GM20000 (cell line): ENCODE results near the gene LGALS7.
"Not testable (repeated sequence)": the region's sequence is repeated elsewhere in the genome, so short reads cannot be mapped to it uniquely, and the experiment has no call there.

Experiments
- DNase-seq: peaks from one replicate; pipeline ENCODE4 v3.0.0; 2012; ENCODE audit warnings: low spot score
- CTCF ChIP-seq: IDR thresholded peaks from 2 replicates; pipeline ENCODE4 v1.5.1; 2012; ENCODE audit warnings: mild to moderate bottlenecking, control low read depth; ENCODE audit errors: extremely low read depth, missing control alignments

LGALS7 gene

DNA sequence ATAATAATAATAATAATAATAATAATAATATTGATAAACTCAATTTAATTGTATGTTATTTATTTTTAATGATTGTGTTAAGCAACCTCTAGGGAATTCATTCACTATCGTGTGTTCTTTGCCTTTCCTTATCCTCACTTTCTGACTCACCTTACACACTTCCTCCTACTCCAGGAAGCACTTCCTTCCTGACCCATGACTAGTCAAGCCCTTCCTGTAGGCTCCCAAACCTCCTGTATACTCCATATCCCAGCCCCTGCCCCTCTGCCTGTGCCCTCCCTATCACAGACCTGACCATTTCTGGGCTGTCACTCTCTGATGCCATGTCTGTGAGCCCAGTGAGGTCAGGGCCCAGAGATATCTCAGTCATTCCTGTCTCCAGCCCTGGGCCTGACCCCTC is 31.9 kb upstream of the LGALS7 start:
- TF ChIP-seq CTCF, result no peak

GRCh38 chr19:38803543-38803942 is 30.2 kb upstream of the LGALS7 start:
- no peak for DNase-seq
- TF ChIP-seq CTCF, result no peak

More for the DNA sequence above, 31.9 kb upstream of the LGALS7 start:
- DNase-seq, result no peak

DNA sequence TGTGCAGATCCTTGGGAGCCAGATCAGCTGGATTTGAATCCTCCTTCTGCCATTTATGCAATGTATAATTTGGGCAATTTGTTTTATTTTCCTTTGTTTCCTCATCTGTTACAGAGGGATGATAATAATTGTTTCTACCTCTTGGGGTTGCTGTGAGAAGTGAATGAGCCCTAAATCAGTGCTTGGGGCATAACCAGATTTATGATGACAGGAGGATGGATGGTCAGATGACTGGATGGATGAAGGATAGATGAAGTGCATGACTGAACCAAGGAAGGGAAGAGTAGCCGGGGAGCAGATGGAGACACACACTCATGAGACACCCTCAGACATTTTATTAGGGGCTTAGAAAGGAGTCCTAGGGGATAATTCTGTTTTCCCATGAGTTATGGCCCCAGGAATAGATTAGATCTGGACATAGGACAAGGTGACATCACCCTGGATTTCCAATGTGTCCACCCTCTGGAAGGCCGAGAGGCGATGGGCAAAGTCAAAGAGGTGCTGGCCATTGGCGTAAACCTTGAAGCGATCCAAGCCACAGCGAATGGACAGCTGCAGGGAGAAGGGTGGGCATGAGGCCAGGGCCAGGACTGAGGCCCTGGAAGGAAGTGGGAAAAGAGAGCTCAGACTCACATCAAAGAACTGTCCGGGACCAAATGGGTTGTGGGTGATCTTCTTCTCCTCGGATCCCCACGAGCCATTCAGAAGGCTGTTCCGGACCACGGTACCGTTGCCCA is 28.2 kb upstream of the LGALS7 start:
- no peak for DNase-seq

DNA sequence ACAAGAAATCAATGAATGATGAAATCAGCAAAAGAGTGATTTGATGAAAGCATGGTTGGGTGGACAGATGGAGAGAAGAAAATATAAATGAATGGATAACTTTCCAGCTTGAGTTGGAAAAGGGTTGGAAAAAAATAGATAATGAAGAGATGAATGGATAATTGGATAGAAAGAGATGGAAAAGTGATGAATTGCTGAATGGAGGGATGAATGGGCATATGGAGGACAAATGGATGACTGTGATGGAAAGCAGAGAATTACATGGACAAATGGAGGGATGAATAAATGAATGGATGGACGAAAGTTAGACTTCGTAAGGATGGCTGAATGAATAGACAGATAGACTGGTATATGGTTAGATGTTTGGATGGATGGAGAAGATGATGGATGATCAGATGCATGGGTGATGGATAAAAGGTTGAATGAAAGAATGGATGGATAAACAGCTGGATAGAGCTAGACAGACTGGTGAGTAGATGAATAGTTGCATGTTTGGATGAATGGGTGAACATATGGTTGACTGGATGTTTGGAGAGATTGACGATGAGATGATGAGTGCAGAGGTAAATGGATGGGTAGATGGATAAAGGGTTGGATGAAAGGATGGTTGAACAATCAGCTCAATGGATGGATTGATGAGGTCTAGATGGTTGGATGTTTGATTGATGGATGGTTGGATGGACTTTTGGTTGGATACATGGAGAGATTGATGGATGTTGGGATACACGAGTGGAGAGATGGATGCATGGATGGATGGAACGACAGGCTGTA is 27.4 kb upstream of the LGALS7 start:
- TF ChIP-seq CTCF, result no peak
- no peak for DNase-seq

More for the DNA sequence above, 28.2 kb upstream of the LGALS7 start:
- TF ChIP-seq CTCF, result no peak

GRCh38 chr19:38799104-38799503 is 25.8 kb upstream of the LGALS7 start:
- TF ChIP-seq CTCF, result no peak
- DNase-seq, result no peak

DNA sequence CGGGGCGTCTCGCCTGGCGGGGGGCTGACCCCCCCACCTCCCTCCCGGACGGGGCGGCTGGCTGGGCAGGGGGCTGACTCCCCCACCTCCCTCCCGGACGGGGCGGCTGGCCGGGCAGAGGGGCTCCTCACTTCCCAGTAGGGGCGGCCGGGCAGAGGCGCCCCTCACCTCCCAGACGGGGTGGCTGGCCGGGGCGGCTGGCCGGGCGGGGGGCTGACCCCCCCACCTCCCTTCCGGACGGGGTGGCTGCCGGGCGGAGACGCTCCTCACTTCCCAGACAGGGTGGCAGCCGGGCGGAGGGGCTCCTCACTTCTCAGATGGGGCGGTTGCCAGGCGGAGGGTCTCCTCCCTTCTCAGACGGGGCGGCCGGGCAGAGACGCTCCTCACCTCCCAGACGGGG is 24.5 kb upstream of the LGALS7 start:
- DNase-seq, result not testable (repeated sequence)

GRCh38 chr19:38796154-38796553 is 22.8 kb upstream of the LGALS7 start:
- TF ChIP-seq CTCF, result no peak
- DNase-seq, result no peak
